Measurements from ENCODE around the gene CDCP1.
A peak's percentile ranks its signal among the peaks of the same experiment; 100 is the strongest.
"Not testable (repeated sequence)": the region's sequence is repeated elsewhere in the genome, so short reads cannot be mapped to it uniquely, and the experiment has no call there.

Gene CDCP1

DNA sequence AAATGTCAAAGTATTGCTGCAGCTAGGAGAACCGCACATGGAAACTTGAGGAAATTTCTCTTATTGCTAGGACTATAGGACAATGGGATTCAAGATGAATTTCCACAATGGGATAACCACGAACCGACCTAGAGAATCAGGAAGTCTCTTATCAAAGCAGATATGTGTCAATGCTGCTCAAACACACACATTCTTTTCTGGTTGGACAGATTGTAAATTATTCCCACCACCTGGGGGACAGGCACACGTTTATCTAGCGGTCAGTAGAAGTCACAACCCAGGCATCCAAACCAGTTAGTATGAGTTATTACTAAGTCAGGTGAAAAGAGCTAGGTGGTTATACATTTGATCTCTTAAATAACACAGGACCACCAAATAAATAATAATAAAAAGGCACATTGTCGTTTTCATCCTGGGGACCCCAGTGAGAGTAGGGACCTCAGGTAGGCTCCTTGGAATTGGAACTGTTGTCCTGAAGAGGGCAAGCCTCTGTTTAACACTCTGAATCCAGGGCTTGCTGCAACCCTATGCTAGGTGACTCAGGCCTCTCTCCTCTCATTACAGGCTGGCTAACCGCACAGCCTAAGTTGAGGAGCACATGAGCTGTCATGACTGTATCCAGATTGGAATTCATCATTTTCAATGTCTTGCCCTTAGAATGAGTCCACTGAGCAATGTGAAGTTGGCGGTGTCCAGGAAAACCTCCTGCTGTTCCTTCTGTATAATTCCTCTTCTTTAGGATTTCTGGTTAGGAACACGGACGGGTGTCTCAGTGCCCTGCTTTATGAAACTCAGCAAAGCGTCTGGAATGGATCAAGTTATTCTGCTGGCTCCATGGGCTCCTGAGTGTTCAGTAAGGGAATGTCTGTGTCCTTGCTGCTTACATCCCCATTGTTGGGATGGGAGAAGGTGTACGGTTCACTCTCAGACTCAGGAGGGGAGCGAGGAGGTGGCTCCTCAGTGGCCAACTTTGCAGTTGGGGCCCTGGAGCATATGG lies 61.1 kb downstream of the CDCP1 start:
- no peak for DNase-seq

GRCh38 chr3:45084361-45084760 lies 61.8 kb downstream of the CDCP1 start:
- peak in 1 of 56 donors; percentile 5 for DNase-seq

DNA sequence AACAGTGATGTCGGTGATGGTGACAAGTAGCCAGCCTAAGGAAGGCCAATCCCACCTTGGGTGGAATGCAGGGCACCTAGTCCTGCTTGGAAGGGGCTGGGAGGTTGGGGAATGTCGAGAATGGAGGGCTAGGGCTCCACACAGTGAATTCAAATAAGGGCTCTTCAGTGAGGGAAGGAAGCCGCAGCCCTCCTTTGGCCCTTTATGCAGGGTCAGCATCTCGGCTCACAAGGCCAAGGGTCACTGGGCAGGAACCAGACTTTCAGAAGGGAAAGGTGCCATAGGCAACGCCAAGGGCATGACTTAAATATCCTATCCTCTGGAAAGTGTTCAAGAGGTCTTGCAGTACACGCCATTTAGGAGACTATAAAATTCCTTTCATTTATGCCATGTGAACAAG lies 63.2 kb downstream of the CDCP1 start:
- no peak for DNase-seq

DNA sequence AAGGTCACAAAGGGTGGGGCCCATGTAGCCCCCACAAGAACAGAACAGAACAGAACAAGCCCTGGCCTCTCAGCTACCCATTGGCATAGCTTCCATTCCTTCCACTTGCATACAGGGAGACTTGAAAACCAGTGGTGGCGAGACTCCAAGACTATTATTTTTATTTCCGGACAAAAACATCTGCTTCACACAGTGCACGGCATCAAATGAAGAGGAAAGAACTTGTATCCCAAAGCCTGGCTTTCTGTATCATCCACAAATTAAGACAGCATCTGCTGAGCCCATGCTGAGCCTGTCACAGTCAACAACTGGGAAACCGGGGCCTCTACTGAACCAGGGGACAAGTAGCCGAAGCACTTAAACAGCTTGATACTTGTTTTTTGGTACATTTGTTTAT lies 64.0 kb downstream of the CDCP1 start:
- no peak for DNase-seq

DNA sequence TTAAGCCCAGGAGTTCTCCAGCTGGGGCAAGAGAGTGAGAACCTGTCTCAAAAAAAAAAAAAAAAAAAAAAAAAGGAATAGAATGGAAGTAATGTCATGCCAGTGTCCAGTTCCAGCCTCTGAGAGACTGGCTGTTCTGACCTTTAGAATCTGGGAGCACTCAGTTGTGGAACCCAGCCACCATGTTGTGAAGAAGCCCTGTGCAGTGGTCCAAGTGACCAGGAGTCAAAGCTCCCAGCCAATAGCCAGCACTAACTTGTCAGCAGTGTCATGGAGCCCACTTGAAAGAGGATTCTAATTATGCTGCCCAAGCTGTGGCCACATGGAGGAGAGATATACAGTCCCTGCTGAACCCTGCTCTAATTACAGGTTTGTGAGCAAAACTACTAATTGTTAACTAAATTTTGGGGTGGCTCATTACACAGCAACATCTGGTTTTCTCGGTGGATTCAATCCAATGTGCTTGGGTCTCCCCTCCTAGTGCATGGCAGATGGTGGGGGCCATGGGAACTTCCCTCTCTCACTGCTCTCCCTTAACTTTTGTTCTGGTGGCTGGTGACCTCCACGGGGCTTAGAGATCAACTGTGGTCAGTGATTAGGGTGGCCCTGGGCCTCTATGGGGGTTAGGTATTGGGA lies 64.6 kb downstream of the CDCP1 start:
- DNase-seq: no peak

DNA sequence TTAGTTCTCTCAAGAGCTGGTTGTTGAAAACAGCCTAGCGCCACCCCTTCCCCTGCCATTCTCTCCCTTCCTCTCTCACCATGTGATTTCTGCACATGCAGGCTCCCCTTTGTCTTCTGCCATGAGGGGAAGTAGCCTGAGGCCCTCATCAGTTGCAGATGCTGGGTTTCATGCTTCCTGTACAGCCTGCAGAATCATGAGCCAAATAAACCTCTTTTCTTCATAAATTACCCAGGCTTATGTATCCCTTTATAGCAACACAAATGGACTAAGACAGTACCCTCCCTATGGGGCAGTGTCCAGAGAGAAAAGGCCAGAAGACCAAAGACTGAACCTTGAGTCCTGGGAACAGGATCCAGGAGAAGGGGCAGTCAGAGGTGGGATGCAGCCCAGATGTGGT lies 65.4 kb downstream of the CDCP1 start:
- DNase-seq: no peak

DNA sequence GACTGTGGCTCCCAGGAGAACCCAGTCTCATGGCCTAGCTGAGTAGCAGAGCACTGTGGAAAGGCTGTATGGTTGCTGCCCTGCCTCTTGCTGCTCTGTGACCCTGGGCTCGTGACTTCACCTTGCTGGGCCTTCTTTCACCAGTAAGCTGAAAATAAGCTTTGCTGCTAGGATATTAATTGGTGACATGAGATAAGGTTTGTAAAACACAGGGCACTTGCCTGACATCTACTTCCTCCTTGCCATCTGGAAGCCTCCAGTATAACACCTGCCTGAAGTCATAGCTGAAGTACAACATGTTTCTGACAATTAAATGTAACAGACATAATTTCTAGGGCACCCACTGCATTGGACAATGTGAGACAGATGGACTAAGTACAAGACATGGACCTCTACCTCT lies 66.5 kb downstream of the CDCP1 start:
- no peak for DNase-seq

DNA sequence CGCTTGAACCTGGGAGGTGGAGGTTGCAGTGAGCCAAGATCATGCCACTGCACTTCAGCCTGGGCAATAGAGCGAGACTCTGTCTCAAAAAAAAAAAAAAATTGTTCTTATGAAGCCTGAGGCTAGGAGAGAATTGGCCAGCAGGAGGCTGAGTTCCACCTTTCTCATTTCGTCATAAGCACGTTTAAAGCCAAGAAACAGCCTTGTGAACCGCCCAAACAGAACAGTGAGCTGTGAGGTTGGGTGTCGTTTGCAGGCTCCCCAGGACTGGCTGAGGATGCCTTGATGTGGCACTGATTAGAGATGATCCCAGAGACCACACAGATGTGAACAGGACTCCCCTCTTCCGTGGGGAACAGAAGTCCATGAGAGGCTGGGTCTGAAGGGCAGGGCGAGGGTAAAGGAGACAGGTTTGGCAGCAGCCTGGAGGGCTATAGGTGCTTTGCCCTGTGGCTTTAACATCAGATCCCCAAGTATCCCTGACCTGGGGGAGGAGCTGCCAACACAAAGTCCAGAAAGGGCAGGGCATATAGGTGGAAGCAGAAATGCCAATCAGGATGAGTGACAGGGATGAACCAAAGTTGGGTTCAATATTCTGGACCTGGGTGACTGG lies 67.2 kb downstream of the CDCP1 start:
- DNase-seq: no peak

GRCh38 chr3:45078256-45078655 lies 67.9 kb downstream of the CDCP1 start:
- DNase-seq: not testable (repeated sequence)

- no peak for DNase-seq
Measured at GRCh38 chr3:45075821-45076625, 70.2 kb downstream of the CDCP1 start.

GRCh38 chr3:45071075-45071474 lies 75.1 kb downstream of the CDCP1 start:
- no peak for DNase-seq

DNA sequence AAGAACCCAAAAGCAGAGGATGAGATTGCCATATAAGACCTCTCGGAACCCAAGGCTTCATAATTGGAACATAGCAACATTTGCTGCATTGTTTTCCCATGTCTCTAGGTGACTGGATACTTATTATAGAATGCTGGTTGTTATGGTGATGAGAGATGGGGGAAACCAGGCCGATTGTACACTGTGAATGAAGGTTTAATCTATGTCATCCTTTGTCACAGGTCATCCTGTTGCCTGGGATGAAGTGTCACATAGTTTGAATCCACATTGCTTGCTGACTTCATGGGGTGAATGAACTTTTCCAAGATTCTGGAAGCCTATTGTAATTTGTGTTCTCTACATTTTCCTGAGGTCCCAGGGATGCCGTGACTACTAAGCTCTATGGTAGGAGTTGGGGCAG lies 78.2 kb downstream of the CDCP1 start:
- no peak for DNase-seq

GRCh38 chr3:45067486-45067885 lies 78.7 kb downstream of the CDCP1 start:
- DNase-seq: no peak

GRCh38 chr3:45066109-45066801 lies 79.9 kb downstream of the CDCP1 start:
- no peak for DNase-seq

- no peak for DNase-seq
Measured at GRCh38 chr3:45065373-45065720, 80.8 kb downstream of the CDCP1 start.

DNA sequence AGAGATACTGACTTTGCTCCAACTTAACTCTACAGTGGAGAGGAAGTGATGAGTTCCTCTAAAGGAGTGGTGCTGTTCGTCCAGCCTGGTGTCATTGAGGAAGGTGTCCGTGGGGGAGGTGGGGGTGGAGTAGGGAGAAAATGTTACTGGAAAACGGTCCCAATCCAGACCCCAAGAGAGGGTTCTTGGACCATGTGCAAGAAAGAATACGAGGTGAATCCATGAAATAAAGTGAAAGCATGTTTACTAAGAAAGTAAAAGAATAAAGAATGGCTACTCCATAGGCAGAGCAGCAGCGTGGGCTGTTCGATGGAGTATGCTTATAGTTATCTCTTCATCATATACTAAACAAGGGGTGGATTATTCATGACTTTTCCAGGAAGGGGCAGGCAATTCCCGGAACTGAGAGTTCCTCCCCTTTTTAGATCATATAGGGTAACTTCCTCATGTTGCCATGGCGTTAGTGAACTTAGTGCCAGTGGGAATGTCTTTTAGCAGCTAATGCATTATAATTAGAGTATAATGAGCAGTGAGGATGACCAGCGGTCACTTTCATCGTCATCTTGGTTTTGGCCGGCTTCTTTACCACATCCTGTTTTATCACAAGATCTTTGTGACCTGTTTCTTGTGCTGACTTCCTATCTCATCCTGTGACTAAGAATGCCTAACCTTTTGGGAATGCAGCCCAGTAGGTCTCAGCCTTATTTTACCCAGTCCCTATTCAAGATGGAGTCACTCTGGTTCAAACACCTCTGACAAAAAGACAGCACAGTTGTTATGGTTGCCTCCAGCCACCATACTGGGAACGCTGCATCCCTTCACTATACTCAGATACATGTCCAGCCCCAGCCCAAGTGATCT lies 81.4 kb downstream of the CDCP1 start:
- DNase-seq: no peak

GRCh38 chr3:45062697-45063070 lies 83.5 kb downstream of the CDCP1 start:
- DNase-seq: no peak

DNA sequence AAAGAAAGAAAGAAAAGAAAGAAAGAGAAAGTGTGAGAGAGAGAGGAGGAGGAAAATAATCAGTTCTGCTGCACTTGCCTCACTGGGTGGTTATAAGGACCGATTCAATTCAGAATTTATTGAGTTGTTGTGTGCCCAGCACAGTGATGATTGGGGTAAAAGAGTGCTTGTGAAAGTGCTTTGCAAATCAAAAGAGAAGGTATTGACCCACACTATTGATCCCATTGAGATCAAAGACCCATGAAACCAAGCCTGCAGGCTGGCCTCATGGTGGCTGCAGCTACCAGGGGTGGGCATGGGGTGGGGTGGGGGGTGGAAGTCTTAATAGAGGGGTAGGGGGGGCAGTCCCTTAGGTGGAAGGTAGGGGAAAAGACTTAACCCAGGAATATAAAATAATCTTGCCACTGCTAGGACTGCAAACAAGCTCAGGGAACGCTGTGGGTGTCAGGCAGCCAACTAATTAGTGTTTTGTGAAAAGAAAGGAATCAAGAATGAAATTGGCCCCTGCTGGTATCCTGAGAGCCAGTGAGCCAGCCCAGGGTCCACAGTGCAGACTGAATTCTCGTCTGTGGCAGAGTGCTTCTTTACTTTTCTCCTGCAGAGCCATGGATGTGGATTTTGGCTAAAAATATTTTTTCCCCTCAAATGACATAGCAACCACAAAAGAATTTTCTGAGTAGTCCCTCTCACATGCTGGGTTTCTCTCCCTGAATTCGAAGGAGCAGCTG lies 85.8 kb downstream of the CDCP1 start:
- DNase-seq: peak in 9 of 56 donors; percentile 7 to 29 (median 21)

DNA sequence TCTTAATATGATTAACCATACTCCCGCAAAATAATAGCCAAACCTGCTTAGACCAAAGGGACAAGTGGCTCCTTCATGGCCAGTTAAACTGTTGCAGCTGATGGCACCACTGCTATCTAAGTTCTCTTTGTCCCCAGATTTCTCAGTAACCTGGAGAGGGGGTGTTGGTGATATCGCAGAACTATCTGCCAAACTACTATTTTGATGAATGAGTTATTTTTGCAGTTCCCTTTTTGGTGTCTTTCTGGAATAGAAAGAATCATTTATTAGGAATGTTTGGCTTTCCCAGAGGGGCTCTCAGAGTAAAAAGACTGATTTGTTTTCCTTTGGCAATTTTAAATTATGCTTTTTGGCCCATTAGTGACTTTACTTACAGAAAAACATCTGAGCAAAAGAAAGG lies 87.0 kb downstream of the CDCP1 start:
- no peak for DNase-seq
